SJCRH30 (cell line): ENCODE measurements around the gene TRABD2B. TPM values are rescaled to one million over a fixed set of nuclear protein-coding genes. Genes with fewer than 3 reads are reported as not detected.

ENCODE experiments used
- DNase-seq, 2 experiments: peaks; one replicate each; pipeline ENCODE4 v3.0.0-alpha.2; 2015 to 2020
- H3K27ac ChIP-seq: fragments of 250-450 bp; sonication (Bioruptor Pico); 2 replicates; pipeline ENCODE4 v1.5.1; 2020; ENCODE audit warnings: mild to moderate bottlenecking, moderate library complexity
- H3K27me3 ChIP-seq: fragments of 250-450 bp; sonication (Bioruptor Pico); 2 replicates; pipeline ENCODE4 v1.5.1; 2020; ENCODE audit warnings: mild to moderate bottlenecking, moderate library complexity
- H3K36me3 ChIP-seq: fragments of 250-450 bp; sonication (Bioruptor Pico); 2 replicates; pipeline ENCODE4 v1.5.1; 2020; ENCODE audit warnings: mild to moderate bottlenecking, moderate library complexity
- H3K4me1 ChIP-seq: fragments of 250-450 bp; sonication (Bioruptor Pico); 2 replicates; pipeline ENCODE4 v1.5.1; 2020; ENCODE audit warnings: mild to moderate bottlenecking, moderate library complexity
- H3K4me3 ChIP-seq: fragments of 250-450 bp; sonication (Bioruptor Pico); 2 replicates; pipeline ENCODE4 v1.5.1; 2020; ENCODE audit warnings: mild to moderate bottlenecking, moderate library complexity
- H3K9me3 ChIP-seq: fragments of 250-450 bp; sonication (Bioruptor Pico); replicated peaks from 2 replicates; pipeline ENCODE4 v1.5.1; 2020; ENCODE audit warnings: mild to moderate bottlenecking, moderate library complexity
- total RNA-seq: library from RNA; depleted of rRNA; stranded (reverse); fragments of >200 nt; shearing (Covaris generic); gene quantifications from 2 replicates; pipeline ENCODE4 v1.2.3, GENCODE V29; 2014

Gene TRABD2B
- total RNA-seq, 1 experiment from 2014 or later = 1.1 TPM

DNA sequence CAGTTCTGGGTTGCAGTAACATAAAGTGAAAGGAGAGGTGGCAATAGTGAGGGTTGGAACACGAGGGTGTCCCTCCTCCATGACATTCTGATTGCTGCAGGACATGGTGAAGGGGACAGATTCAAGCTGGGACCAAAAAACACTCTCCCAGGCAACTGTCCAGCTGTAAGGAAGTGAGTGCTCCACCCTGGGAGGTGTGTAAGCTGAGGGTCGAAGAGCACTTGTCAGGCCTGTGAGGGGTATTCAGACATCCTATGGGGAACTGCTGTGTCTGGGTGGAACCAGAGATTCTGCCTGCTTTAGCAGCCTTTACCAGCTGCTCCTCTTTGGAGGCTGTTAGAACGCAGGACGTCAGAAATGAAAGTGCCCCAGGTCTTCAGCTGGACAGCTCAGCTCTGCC is 212.1 kb downstream of the TRABD2B start:
- H3K27ac ChIP-seq = no peak overlapping the region
- DNase-seq = no peak
- H3K4me3 ChIP-seq = no peak overlapping the region
- H3K27me3 ChIP-seq = no peaks in the 10 kb centered on the region
- no peaks in the 10 kb centered on the region for H3K36me3 ChIP-seq
- H3K4me1 ChIP-seq = peaks cover 7% of the 10 kb centered on the region
- no peaks in the 10 kb centered on the region for H3K9me3 ChIP-seq

DNA sequence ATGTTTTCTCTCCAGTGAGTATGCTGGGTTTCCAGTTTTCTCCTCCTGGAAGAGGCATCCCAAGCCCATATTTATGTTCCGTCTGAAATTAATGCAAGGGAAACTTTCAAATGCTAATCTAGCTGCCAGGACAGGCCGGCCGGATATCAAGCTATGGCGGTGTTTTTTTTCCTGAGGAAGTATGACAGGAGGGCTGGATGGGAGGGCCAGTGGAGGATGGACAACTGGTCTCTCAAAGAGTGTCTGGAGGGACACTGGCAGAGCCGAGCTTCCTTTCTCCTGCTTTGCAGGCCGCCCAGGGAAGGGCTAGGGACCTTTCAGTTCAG is 212.7 kb downstream of the TRABD2B start:
- Histone ChIP-seq H3K27me3 (no peaks in the 10 kb centered on the region), H3K27ac (no peak overlapping the region), H3K9me3 (no peaks in the 10 kb centered on the region), H3K4me3 (no peak overlapping the region), H3K4me1 (peaks cover 13% of the 10 kb centered on the region), H3K36me3 (no peaks in the 10 kb centered on the region)
- DNase-seq = no peak

DNA sequence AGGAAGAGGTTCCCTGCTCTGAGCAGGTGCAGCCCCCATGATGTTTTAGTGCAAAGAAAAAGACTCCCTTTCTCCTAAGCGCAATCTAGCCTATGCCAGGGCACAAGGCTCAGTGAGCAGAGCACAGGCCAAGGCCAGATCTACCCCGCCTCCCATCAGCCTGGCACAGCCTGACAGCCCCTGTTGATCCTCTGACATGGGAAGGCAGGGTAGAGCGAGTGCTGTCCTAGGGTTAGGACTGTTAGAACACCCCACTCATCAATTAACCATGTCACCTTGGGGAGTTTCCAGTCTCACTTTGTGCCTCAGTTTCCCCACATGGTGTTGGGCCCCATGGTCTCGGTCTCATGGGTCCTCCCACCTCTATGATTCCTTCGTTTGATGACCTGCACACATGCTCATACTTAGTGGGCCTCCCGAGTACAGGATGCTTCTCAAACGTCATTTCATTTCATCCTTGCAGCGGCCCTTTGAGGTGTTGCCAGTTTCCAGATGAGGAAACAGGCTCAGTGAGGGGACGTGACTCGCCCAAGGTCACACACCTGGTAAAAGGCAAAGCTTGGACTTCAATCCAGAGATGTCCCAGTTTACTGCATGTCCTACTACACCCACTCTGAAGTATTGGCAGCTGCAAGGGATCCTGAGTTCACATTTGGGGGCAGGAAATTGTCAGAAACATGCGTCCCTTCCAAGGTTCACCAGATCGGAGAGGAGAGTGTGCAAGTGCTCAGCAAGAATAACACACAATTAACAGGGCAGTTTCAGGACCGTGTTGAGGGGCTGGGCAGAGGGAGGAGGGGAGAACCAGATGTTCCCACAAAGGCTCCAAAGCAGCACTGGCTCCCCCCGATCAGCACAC is 213.3 kb downstream of the TRABD2B start:
- Histone ChIP-seq H3K4me3 (no peak overlapping the region), H3K4me1 (peaks cover 19% of the 10 kb centered on the region), H3K36me3 (no peaks in the 10 kb centered on the region), H3K9me3 (no peaks in the 10 kb centered on the region), H3K27me3 (no peaks in the 10 kb centered on the region), H3K27ac (no peak overlapping the region)
- DNase-seq = no peak

DNA sequence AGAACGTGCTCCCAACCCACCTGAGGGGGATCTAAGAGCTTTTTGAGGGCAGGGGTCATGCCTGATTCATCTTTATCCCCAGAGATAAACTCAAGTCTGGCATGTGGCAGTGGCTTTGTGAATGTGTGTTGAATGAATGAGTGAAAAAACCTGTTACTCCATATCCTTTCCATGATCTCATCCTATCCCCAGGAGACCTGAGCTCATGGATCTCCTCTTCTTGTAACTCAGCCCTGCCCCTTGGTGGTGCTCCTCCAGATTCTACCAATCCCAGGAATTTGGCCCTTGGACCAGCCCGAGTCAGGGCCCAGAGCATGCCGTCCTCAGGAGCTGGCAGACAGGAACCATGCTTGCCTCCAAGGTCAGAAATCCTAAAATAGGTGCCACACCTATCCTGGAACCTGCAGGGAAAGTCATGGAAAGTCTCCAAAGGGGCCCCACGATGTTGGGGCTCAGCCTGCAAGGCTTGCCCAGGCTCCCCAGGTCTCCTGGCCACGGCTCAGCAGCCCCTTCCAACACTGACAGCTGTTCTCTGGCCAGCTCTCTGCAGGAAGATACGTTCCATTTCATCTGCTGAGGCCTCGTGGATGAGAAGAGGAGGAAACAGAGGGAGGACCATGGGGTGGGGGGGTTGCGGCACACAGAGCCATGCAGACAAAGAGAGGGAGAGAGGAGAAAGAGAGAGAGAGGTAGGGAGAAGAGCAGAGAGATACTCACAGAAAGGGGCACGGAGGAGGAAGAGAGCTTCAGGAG is 214.6 kb downstream of the TRABD2B start:
- Histone ChIP-seq H3K9me3 (no peaks in the 10 kb centered on the region), H3K36me3 (no peaks in the 10 kb centered on the region), H3K4me1 (peaks cover 20% of the 10 kb centered on the region), H3K4me3 (no peak overlapping the region), H3K27ac (no peak overlapping the region), H3K27me3 (no peaks in the 10 kb centered on the region)
- peak in 1 of 2 experiments; percentile 38 for DNase-seq

DNA sequence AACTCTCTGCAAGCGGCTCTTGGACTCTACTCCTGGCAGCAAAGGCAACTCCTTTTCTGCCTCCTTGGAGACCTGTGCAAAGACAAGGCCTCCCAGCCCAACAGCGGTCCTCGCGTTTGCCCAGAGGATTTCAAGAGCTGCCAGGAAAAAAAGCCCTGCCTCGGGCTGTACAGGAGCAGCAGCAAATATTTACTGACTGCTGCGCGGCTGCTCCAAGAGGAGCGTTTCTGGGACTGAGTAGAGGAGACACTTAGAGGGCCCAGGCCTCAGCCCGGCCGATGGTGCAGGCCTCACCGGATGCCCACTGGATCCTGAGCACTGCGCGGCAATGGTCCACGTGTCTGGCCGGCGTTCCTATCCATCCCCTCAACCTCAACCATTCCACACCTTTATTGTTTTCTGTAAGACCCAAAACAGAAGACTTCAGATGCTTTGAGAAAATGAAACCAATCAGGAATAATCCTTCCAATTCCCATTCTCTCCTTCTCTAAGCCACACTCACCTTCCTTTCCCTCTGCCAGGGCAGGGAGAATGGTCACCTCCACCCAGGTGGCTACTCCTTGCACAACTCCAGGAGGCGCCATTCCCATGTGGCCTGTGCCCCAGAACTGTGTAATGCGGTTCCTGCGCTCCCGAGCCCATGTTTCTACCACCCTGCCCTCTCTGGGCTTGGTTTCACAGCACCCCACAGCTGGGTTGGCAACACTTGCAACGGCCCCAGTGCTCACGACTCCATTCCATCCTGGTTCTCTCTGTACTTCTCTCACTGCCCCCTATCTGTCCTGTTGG is 215.8 kb downstream of the TRABD2B start:
- Histone ChIP-seq H3K27ac (no peak overlapping the region), H3K4me3 (no peak overlapping the region), H3K27me3 (no peaks in the 10 kb centered on the region), H3K4me1 (peaks cover 30% of the 10 kb centered on the region), H3K36me3 (no peaks in the 10 kb centered on the region), H3K9me3 (no peaks in the 10 kb centered on the region)
- DNase-seq = no peak

DNA sequence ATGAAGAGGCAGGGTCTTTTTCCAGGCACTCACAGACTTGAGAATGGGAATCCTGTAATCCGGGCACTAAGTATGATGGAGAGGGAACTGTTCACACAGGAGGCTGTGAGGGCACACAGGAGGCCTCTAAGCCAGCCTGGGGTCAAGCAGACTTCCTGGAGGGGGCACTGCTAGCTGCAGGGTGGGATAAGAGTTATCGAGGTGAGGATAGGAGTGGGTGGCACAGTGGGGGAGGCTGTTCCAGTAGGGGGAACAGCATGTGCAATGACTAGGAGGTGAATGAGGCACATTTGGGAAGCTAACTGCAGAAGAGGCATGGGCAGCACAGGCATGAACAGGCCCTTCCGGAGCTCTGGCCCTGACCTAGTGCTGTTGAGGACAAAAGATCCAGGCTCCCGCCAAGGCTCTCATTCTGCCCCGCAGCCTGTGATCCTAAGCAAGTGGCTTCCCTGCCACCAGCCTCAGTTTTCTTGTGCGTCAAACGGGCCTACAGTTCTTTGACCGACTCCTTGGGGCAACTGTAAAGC is 216.7 kb downstream of the TRABD2B start:
- H3K27me3 ChIP-seq = no peaks in the 10 kb centered on the region
- H3K4me3 ChIP-seq = no peak overlapping the region
- peak; percentile 33 to 35 for DNase-seq
- no peaks in the 10 kb centered on the region for H3K36me3 ChIP-seq
- H3K27ac ChIP-seq = no peak overlapping the region
- no peaks in the 10 kb centered on the region for H3K9me3 ChIP-seq
- H3K4me1 ChIP-seq = peaks cover 38% of the 10 kb centered on the region

DNA sequence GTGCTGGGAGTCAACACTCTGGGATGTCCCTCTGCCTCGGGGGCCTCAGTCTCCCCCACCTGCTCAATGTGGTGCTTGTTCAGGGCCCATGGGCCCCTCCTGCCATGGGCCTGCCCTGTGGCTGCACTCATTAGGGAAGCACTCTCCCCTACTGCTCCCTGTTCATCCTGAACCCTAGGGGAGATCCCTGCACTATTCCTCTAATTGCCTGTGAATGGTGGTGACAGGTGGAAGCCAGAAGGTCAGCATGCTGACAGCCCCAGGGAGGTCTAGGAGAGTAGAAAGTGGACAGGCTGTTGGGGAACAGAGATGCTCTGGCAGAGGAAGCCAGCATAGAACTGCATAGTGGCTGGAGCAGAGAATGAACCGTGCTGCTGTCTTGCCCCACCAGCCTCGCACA is 217.6 kb downstream of the TRABD2B start:
- peak; percentile 73 to 89 for DNase-seq
- no peaks in the 10 kb centered on the region for H3K9me3 ChIP-seq
- no peak overlapping the region for H3K4me3 ChIP-seq
- no peaks in the 10 kb centered on the region for H3K36me3 ChIP-seq
- H3K4me1 ChIP-seq = peaks cover 38% of the 10 kb centered on the region
- H3K27ac ChIP-seq = peak overlapping the region; percentile 22
- H3K27me3 ChIP-seq = no peaks in the 10 kb centered on the region

DNA sequence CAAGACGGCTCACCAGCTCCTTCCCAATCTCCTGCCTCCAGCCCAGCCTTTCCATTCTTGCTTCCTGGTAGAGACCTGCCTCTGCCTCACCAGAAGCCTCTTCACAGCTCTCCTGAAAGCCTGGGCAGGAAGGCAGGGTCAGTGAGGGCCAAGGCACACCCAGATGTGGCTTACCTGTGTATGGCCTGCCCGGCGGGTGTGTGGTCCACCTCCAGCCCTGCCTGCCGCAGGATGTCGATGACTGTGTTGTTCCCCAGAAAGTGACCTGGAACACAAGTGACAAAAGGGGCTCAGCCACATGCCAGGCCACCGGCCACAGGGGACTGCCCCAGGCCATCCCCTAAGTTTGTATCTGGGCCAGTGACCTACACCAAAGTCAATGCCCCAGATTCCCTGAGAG is 218.9 kb downstream of the TRABD2B start:
- no peak overlapping the region for H3K27ac ChIP-seq
- no peak for DNase-seq
- no peaks in the 10 kb centered on the region for H3K9me3 ChIP-seq
- H3K27me3 ChIP-seq = no peaks in the 10 kb centered on the region
- peaks cover 38% of the 10 kb centered on the region for H3K4me1 ChIP-seq
- no peaks in the 10 kb centered on the region for H3K36me3 ChIP-seq
- H3K4me3 ChIP-seq = no peak overlapping the region

DNA sequence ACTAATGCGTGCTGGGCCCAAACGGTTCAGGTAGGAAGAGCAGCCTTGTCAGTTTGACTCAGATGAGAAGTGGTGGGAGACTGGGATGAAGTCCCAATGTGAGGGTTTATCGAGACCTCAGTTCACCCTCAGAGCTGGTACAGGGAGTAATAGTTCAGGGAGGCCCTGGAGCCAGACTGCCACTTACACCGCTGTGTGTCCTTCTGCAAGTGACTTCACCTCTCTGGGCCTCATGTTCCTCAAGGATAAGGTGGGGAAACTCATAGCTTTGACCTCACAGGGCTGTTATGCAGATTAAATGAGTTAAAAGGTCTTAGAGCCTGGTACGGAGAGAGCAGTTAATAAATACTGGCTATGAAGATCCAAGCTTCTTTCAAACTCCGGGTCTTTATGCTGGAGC is 219.9 kb downstream of the TRABD2B start:
- H3K4me1 ChIP-seq = peaks cover 38% of the 10 kb centered on the region

DNA sequence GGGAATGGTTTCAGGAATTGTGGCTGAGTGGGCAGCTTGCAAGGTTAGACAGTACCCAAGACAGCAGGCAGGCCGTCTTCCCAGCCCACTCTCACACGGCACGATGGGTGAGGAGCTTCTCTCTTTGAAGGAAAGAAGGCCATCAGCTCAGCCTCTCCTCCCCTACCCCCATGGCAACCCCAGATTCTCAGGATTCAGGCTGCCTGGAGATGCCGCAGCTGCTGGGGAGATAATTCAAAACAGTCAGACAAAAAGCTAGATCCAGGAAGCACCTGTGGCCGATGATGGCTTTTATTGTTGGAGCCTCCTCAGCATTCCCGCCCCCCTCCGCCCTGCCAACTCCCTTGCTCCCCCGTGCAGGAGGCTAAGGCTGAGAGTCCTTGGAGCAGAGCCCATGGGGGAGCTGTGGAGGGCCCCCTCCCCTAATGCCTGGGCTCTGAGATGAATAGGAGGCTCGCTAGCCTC is 220.5 kb downstream of the TRABD2B start:
- H3K4me1 ChIP-seq = peaks cover 38% of the 10 kb centered on the region
- DNase-seq = peak; percentile 76 to 87
- H3K4me3 ChIP-seq = no peak overlapping the region
- H3K36me3 ChIP-seq = no peaks in the 10 kb centered on the region
- H3K9me3 ChIP-seq = no peaks in the 10 kb centered on the region
- no peaks in the 10 kb centered on the region for H3K27me3 ChIP-seq
- H3K27ac ChIP-seq = peak overlapping the region; percentile 50

More for the DNA sequence above, 219.9 kb downstream of the TRABD2B start:
- Histone ChIP-seq H3K9me3 (no peaks in the 10 kb centered on the region), H3K27ac (peak overlapping the region; percentile 50), H3K4me3 (no peak overlapping the region), H3K27me3 (no peaks in the 10 kb centered on the region), H3K36me3 (no peaks in the 10 kb centered on the region)
- no peak for DNase-seq

DNA sequence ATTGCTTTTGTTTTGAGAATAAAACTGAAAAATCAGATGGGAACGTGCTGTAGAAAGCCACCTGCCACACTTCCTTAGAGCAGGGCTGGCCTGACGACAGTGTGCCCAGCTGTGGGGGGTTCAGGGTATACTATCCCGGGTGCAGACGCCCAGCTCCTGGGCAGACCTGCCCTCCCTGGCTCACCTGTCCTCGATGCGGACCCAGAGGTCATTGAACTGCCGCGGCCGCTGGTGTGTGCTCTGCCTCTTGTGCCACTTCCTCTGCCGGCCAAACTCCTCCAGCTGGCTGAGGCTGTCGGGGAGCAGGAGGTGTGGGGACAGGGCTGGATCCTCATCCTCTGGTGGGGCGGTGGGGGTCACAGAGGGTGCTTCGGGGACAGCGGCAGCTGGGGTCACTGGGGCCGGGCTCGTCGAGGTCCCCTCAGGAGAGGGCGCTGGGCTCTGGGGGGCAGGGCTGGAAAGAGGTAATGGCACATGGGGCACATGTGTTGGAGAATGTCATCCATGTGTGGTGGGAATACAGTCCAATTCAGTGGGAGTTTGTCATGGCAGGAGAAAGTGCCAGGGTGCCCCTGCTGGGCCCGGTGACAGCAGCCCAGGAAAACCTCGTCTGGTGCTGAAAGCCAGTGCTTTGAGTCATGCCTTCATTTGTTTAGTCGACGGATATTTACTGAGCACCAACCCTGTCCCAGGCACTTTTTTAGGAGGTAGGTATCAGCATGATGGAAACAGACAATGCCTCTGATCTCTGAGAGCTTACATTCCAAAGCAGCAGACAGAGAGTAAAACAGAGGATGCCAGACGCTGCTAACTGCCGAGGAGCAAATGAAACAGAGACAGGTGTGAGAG is 222.0 kb downstream of the TRABD2B start:
- H3K4me1 ChIP-seq = peaks cover 32% of the 10 kb centered on the region
- no peaks in the 10 kb centered on the region for H3K9me3 ChIP-seq
- H3K27me3 ChIP-seq = no peaks in the 10 kb centered on the region
- no peak overlapping the region for H3K4me3 ChIP-seq
- DNase-seq = no peak
- no peak overlapping the region for H3K27ac ChIP-seq
- H3K36me3 ChIP-seq = no peaks in the 10 kb centered on the region

DNA sequence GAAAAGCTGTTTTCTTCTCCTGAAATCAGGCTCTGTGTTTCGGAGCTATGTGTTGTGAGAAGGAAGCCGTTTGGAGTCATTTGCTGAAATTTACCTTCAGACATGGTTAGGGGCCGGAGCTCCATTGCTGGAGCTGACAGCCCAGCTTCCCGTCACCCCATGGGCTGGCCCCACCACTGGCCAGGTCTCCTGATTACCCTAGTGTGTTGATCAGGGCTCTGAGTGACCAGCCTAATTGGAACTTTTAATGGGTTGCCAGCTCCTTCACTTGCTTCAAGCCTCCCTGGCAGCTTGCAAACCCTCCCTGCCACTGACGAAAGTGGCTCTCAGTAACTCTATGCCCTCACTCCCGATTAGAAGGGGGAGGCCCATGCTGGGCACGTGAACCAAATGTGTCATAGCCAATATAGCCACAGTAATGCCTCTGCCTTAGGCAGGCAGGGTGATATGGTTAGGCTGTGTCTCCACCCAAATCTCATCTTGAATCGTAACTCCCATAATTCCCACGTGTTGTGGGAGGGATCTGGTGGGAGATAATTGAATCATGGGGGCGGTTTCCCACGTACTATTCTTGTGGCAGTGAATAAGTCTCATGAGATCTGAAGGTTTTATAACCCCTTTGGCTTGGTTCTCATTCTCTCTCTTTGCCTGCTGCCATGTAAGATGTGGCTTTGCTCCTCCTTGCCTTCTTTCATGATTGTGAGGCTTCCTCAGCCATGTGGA is 224.1 kb downstream of the TRABD2B start:
- no peak overlapping the region for H3K27ac ChIP-seq

DNA sequence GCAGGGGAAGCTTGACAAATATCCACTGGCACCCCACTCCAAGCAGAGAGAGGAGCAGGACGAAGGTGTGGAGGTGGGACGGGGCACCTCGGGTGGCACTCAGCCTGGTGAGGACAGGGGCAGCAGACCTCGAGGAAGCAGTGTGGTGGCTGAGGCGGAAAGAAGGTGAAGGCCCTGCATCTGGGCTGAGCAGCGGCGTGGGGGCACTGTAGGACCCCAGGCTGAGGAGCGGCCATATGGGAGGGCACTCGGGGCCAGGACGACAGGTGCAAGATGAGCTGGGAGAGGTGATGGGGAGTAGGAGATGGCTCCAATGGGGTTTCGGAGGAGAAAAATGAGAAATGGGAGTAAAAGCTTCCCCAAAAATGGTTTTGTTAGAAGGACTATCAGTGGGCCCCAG is 224.9 kb downstream of the TRABD2B start:
- H3K9me3 ChIP-seq = no peaks in the 10 kb centered on the region
- no peaks in the 10 kb centered on the region for H3K36me3 ChIP-seq
- no peak overlapping the region for H3K27ac ChIP-seq
- no peak for DNase-seq
- H3K4me1 ChIP-seq = peaks cover 26% of the 10 kb centered on the region
- no peaks in the 10 kb centered on the region for H3K27me3 ChIP-seq
- no peak overlapping the region for H3K4me3 ChIP-seq

More for the DNA sequence above, 224.1 kb downstream of the TRABD2B start:
- Histone ChIP-seq H3K9me3 (no peaks in the 10 kb centered on the region), H3K27me3 (no peaks in the 10 kb centered on the region), H3K36me3 (no peaks in the 10 kb centered on the region), H3K4me3 (no peak overlapping the region), H3K4me1 (peaks cover 18% of the 10 kb centered on the region)
- DNase-seq = no peak
